ENCODE data around the gene WSB2. TPM values are rescaled to one million over a fixed set of nuclear protein-coding genes. Genes with fewer than 3 reads are reported as not detected.

Gene WSB2
- total and polyA plus RNA-seq, 2 of the 8 experiments (the other 6 are each of a cell fraction or from before 2014, with no cell fraction given) = 47.5 to 58.2 TPM

DNA sequence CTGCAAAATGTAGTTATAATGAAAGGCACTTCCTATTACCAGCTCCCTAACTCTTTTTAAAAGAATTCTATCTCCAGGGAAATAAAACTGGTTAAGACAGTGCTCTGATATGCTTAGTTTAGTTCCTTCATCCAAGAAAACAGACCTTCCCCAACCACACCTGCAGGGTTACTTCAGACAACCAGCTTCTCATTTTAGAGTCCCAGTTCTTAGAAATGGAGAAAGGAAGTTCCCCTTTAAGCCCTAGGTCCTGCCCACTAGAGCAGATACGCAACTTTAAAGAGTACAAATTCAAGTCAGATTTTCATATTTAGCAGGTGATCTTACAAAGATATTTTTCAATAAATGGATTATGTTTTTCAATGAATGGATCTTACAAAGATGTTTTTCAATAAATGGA is 4.4 kb upstream of the WSB2 start:
- H3K4me2 ChIP-seq (ENCODE audit: insufficient read depth in 1 of 2, low read depth in 2 of 2, low read length in 2 of 2) = no peak overlapping the region
- no peak overlapping the region for H4K5ac ChIP-seq (ENCODE audit: insufficient read length, low read depth, low read length)
- no peak for FAIRE-seq
- no peak overlapping the region for H3K9ac ChIP-seq (replicated peaks in 1 of 4; ENCODE audit: extremely low read depth in 1 of 4, low read depth in 3 of 4, low read length in 3 of 4)
- no peak overlapping the region for H2BK120ac ChIP-seq (replicated peaks; ENCODE audit: low read depth, low read length)
- no peak overlapping the region for H3K4ac ChIP-seq (replicated peaks; ENCODE audit: insufficient read length, low read depth, low read length)
- no peak for DNase-seq (ENCODE audit: low read depth in 1 of 2, low spot score in 2 of 2)
- H4K91ac ChIP-seq (replicated peaks; ENCODE audit: insufficient read length, low read length) = no peak overlapping the region
- no peak overlapping the region for H2BK12ac ChIP-seq (ENCODE audit: low read depth, low read length)
- no peak overlapping the region for H4K8ac ChIP-seq (ENCODE audit: extremely low read depth, insufficient read depth, low read length)
- no peaks in the 10 kb centered on the region for H3K9me3 ChIP-seq (ENCODE audit: insufficient read depth in 2 of 2, low read depth in 1 of 2, low read length in 1 of 2)
- H2AFZ ChIP-seq (ENCODE audit: low read length) = no peak overlapping the region
- no peak overlapping the region for H3K18ac ChIP-seq (ENCODE audit: extremely low read depth, low read length)
- H3K79me1 ChIP-seq (ENCODE audit: low read depth, low read length) = peaks cover 2% of the 10 kb centered on the region; the same call in 1 of the 2 replicates
- WGBS, 2 experiments (ENCODE audit: extremely low coverage in 1 of 2, insufficient coverage in 1 of 2, insufficient read length in 1 of 2, insufficient replicate concordance in 2 of 2, low coverage in 1 of 2, low lambda C conversion rate in 2 of 2, missing lambda C conversion rate in 1 of 2) = 100% methylated on average over 1 of the region's 1 CpG; no CpG with 5 or more reads in 1 of the 2 experiments
- H2AK5ac ChIP-seq (ENCODE audit: low read depth, low read length) = no peak overlapping the region
- peaks cover 5 to 37% (median 17%) of the 10 kb centered on the region in 4 experiments; a peak in 7 of 8 replicates for H3K36me3 ChIP-seq (ENCODE audit: control insufficient read depth in 2 of 4, insufficient read depth in 4 of 4, low read length in 3 of 4)
- POLR2A ChIA-PET (ENCODE audit: partially characterized antibody) = interaction anchor here (0.7 to 12.8 kb wide), 11 partner anchors 8 to 319 kb away, joined by 3 to 106 read pairs (median 10); partner anchors contain the start of gene VSIG10
- CTCF ChIA-PET (ENCODE audit: partially characterized antibody) = interaction anchor here (0.9 to 5.5 kb wide), 16 partner anchors 10 to 311 kb away, joined by 3 to 49 read pairs (median 4); partner anchors contain the start of genes SUDS3 and VSIG10
- H3K27ac ChIP-seq (ENCODE audit: low read depth, low read length) = no peak overlapping the region
- peaks cover 2% of the 10 kb centered on the region; the same call in 1 of the 2 replicates for H3K23me2 ChIP-seq (ENCODE audit: low read depth, low read length)
- H3K23ac ChIP-seq (ENCODE audit: insufficient read length) = no peak overlapping the region
- H4K20me1 ChIP-seq (replicated peaks in 1 of 2; ENCODE audit: control insufficient read depth in 1 of 2, insufficient read depth in 2 of 2, low read length in 2 of 2) = no peaks in the 10 kb centered on the region
- H3K14ac ChIP-seq (ENCODE audit: insufficient read length) = no peak overlapping the region
- H3K4me3 ChIP-seq (ENCODE audit: extremely low read depth in 1 of 4, insufficient read depth in 2 of 4, low read depth in 3 of 4, low read length in 4 of 4) = no peak overlapping the region
- no peak overlapping the region for H2BK5ac ChIP-seq (ENCODE audit: low read depth, low read length)
- H2BK20ac ChIP-seq (ENCODE audit: low read length) = no peak overlapping the region
- H3K56ac ChIP-seq (replicated peaks; ENCODE audit: insufficient read length, low read depth, low read length) = no peak overlapping the region
- no peak overlapping the region for H2BK15ac ChIP-seq (ENCODE audit: low read length)
- H3K4me1 ChIP-seq (replicated peaks in 1 of 4; ENCODE audit: control insufficient read depth in 3 of 4, insufficient read depth in 4 of 4, low read length in 3 of 4) = peaks cover 3 to 8% (median 7%) of the 10 kb centered on the region in 4 experiments; a peak in 6 of 7 replicates
- no peaks in the 10 kb centered on the region for H3K27me3 ChIP-seq (replicated peaks in 1 of 4; ENCODE audit: control insufficient read depth in 3 of 4, extremely low read depth in 1 of 4, insufficient read depth in 3 of 4, low read length in 3 of 4)
- H3K79me2 ChIP-seq (ENCODE audit: control insufficient read depth in 1 of 2, insufficient read depth in 2 of 2, low read length in 2 of 2) = peaks cover 0 to 7% of the 10 kb centered on the region in 2 experiments; a peak in 2 of 4 replicates
- TF ChIP-seq SIX5 (IDR thresholded peaks at IDR 0.05; ENCODE audit: low read depth, low read length) (no peak), HDAC2 (IDR thresholded peaks at IDR 0.05; ENCODE audit: borderline replicate concordance in 1 of 2, low read depth in 2 of 2, low read length in 2 of 2) (no peak)
- TF ChIP-seq, protein P1, sequence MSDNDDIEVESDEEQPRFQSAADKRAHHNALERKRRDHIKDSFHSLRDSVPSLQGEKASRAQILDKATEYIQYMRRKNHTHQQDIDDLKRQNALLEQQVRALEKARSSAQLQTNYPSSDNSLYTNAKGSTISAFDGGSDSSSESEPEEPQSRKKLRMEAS (IDR thresholded peaks at IDR 0.05) = no peak
